Measurements from ENCODE around the gene FXYD1.
"Not testable (repeated sequence)": the region's sequence is repeated elsewhere in the genome, so short reads cannot be mapped to it uniquely, and the experiment has no call there.

The FXYD1 gene

GRCh38 chr19:35144259-35144599 is 5.6 kb downstream of the FXYD1 start:
- no peak for DNase-seq

DNA sequence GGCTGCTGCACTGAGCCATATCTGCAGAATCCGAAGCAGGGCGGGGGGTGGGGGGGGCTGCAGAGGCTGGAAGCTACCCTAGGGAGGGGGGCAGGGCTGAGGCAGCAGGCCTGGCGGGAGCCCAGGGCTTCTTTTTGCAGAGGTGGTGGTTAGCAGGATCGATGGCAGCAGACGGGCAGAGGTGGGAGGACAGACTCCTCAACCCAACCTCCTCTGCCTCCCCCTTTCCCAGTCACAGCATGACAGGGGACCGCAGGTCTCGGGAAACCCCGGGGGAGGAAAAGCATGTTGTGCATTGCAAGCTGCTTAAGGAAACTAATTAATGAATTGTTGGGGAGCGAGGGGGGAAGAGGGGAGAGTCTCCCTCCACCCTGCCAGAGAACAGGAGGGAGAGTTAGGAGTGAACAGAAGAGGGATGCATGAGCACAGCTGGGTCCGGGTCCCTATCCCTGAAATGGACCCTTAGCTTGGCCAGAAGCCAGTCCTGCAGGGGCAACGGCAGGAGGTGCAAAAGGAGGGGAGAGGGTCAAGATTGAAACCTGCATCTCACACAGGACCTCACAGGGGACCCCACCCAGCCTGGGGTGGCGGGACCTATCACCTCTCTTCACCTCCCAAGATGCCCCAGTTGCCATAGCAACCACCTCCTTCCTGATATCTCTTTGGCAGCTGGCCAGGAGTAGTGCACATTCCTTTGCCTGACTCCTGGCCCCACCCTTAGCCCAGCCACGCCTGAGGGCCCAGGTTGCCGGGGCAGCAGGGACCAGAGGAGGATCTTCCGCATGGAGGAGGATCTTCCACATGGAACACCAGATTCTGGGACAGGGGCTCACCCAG is 6.2 kb downstream of the FXYD1 start:
- DNase-seq: peak; percentile 29

GRCh38 chr19:35146746-35147459 is 8.3 kb downstream of the FXYD1 start:
- no peak for DNase-seq

DNA sequence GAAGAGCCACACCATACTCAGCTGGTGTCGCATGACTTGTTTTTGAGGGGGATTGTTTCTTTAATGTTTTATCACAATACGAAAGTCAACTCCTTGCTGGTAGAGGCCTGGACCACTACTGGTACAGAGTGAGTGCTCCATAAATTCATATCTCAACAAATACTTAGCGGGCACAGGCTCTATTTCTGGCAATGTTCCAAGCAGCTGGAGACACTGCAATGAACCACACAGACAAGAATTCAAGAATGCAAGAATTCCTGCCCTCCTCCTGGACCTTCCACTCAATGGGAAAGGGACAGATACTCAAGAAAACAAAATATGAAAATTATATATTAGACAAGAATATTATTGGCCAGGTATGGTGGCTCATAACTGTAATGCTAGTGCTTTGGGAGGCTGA is 10.8 kb downstream of the FXYD1 start:
- no peak for DNase-seq

DNA sequence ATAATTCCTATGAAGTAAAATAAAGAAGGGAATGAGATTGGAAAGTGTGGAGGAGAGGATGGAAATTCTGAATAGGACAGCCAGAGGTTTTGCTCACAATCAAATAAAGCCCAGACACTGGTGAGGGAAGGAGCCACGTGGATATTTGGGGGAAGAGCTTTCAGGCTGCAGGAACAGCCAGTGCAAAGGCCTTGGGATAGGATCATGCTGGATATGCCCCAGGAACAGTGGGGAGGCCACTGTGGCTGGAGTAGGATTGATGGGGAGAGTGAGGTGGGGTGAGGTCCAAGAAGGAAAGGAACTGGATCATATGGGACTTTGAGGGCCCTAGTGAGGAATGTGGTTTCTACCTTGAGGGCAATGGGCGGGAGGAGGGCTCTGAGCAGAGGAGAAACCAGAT is 11.8 kb downstream of the FXYD1 start:
- no peak for DNase-seq

DNA sequence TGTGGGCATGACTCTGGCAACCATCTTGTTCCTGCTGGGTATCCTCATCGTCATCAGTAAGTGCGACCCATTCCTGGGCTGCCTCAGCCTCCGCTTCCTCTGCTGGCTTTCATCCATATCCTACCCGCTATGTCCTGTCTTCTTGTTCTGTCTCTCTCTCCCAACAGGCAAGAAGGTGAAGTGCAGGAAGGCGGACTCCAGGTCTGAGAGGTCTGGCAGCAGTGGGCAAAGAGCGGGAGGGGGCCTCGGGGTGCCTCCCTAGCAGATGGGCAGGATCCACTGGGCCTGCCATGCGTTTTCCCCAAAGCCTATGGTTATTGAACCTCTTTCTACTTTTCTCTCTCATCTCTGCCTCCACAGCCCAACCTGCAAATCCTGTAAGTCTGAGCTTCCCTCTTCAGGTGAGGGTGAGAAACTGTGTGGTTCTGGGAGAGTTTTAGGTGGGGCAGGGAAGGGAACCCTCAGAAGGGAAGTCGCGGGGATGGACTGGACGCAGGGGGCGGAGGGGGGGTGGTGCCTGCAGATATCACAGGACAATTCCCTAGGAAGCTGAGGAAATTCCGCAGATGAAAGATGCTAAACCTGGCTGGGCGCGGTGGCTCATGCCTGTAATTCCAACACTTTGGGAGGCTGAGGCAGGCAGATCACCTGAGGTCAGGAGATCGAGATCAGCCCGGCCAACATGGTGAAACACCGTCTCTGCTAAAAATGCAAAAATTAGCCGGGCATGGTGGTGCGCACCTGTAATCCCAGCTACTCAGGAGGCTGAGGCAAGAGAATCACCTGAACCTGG is 12.8 kb downstream of the FXYD1 start:
- DNase-seq: no peak

GRCh38 chr19:35153129-35153522 is 14.5 kb downstream of the FXYD1 start:
- not testable (repeated sequence) for DNase-seq

DNA sequence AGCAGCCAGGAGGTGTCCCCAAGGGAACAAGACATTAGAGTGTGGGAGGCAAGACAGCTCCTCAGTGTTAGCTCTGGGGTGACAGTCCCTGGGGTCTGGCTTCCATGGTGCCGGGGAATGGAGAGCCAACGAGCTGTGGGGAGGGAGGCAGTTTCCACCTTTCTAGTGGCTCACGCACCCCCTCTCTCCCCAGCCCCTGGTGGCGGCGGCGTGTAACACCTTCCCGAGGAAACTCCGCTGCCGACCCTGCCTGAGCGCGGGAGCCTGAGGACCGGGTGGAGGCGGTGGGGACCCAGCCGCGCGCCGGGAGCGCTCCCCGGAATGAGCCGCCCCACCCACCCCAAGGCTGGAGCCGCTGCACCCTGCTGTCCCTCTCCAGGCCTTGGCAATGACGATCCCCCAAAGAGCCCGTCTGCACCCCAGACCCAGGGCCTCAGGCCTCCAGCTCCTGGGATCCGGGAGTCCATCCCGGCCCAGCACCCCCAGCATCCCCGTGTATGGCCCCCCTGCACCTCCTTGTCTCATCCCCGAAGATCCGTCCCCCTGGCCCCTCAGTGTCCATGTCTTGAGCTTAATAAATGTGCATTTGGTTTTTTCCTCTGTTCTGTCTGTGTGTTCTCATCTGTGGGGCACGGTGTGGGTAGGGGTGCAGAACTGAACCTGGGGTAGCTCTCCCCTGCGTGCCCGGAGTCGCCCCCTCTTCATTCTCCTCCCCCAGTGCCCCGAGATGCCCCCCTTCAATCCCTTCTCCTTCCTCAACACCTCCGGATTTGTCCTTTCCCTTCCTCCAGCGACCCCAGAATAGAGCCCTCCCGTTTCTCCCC is 15.3 kb downstream of the FXYD1 start:
- peak; percentile 75 for DNase-seq

GRCh38 chr19:35154525-35155406 is 16.1 kb downstream of the FXYD1 start, which contains the start of gene FXYD5:
Gene FXYD5 (plus strand): TSS chr19:35154735. CDS start chr19:35155551, 816 bp downstream.
- DNase-seq: peak; percentile 72

DNA sequence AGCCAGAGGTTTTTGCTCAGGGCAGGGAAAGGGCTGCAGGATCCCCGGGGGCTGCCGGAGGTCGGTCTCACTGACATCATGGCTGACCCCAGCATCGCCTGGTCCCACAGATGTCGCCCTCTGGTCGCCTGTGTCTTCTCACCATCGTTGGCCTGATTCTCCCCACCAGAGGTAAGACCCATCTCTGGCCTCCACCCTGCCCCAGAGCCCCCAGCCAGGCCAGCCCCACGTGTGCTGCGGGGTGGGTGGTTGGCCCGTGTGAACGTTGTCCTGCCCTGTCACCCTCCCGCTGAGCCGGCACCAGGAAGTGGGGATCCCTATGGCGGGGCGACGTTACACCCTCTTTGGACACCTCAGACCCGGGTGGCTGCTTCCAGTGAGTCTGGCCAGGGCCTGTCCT is 16.8 kb downstream of the FXYD1 start:
- DNase-seq: no peak

DNA sequence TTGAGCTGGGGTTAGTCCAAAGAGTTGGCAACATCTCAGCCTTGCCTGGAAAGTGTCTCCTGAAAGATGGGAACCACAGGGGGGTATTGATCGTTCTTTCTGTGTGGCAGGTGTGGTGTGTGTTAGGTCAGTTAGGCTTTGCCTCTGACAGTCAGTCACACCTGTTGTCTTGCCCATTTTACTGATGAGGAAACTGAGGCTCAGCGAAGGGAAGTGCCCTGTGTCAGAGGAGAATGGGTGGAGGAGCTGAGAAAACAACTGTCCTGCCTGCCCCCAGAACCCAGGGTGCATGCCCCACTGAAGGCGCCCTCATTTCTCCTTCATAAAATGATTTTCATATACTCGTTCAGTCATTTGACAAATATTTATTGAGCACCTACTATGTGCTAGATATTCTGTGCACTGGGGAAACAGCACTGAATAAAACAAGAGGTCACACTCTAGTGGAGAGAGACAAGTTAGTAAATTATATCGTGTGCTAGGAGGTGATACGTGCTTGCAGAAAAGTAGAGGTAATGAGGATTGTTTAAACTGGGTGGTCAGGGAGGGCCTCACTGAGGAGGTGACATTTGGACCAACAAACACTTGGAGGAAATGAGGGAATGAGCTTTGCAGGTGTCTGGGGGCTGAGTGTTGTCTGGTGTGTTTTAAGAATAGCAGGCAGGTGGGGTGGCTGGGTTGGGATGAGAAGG is 17.5 kb downstream of the FXYD1 start:
- no peak for DNase-seq

DNA sequence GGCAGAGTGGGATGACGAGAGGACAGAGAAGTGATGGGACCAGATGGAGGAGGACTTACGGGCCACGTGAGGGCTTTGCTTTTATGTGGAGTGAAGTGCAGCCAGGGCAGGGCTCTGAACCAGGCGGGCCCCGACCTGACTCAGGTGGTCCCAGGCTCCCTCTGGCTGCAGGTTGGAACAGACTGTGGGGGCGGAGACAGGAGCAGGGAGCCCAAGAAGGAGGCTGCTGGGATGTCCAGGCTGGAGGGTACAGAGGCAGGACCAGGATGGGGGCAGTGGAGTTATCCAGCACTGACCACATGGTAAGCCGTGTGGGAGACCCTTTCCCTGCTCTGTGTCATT is 18.0 kb downstream of the FXYD1 start:
- no peak for DNase-seq

DNA sequence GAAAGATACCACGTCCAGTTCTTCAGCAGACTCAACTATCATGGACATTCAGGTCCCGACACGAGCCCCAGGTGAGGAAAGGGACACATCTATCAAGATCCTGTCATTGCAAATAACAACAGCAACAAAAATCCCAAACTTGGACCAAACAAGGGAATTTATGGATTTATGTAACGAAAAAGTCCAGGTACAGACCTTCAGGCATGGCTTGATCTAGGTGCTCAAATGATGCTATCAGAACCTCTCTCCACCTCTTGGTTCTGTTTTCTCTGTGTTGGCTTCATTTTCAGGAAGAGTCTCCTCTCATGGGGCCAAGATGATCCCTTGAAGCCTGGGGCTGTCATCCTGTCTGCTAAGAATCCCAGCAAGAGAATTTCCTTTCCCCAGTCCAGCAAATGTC is 18.8 kb downstream of the FXYD1 start:
- DNase-seq: no peak

- no peak for DNase-seq
Measured at GRCh38 chr19:35159606-35160005, 21.0 kb downstream of the FXYD1 start.

DNA sequence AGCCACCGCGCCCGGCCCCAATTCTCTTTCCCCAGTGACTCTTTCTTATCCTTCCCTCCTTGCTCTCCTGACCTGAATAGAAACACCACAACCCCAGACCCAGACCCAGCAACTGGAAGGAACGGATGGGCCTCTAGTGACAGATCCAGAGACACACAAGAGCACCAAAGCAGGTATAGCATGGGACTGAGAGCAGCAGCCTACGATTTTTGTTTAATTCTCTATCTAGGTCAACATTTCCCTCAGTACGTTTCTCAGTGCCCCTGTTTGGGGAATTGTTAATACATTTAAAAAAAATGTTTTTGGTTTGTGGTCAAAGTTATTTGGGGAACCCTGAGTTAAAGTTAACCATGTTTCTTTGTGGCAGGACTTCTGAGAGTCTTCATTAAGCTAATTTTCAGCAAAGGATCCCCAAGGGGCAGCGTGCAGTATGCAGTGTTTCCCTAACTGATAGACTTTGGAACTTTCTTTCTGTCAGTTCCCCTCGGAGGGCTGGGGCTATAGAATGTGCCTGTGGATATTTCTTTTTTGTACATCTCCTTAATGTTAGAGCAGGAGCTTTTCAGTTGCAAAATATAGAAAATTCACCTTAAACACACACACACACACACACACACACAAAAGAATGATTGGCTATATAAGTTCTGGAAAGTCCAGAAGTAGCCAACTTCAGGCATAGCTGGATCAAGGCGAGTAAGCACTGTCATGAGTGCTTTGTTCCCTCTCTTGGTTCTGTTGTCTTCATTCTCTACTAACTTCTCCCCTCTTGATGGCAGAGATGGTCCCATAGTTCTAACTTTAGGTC is 22.2 kb downstream of the FXYD1 start:
- no peak for DNase-seq

GRCh38 chr19:35161434-35161743 is 22.8 kb downstream of the FXYD1 start:
- DNase-seq: no peak

GRCh38 chr19:35162471-35163326 is 24.1 kb downstream of the FXYD1 start:
- DNase-seq: no peak

GRCh38 chr19:35164418-35164817 is 25.8 kb downstream of the FXYD1 start:
- DNase-seq: no peak
